KOPT-K1 (cell line): ENCODE results near the gene ATN1.
A peak's percentile ranks its signal among the peaks of the same experiment; 100 is the strongest.
"Not testable (repeated sequence)": the region's sequence is repeated elsewhere in the genome, so short reads cannot be mapped to it uniquely, and the experiment has no call there.

Source experiments
- H3K27ac ChIP-seq: fragments of 200-600 bp; sonication (generic); 2 replicates; pipeline ENCODE4 v1.5.1; 2016; ENCODE audit warnings: antibody characterized with exemption, mild to moderate bottlenecking, low read depth, low read length; ENCODE audit not compliant: poor library complexity, severe bottlenecking
- H3K36me3 ChIP-seq: fragments of 200-600 bp; sonication (generic); 2 replicates; pipeline ENCODE4 v1.5.1; 2017; ENCODE audit warnings: antibody characterized with exemption, mild to moderate bottlenecking, low read length, moderate library complexity; ENCODE audit not compliant: insufficient read depth
- H3K9me3 ChIP-seq: fragments of 200-600 bp; sonication (generic); 2 replicates; pipeline ENCODE4 v1.5.1; 2017; ENCODE audit warnings: antibody characterized with exemption, low read length, mild to moderate bottlenecking; ENCODE audit not compliant: insufficient read depth, poor library complexity, severe bottlenecking

ATN1 gene

DNA sequence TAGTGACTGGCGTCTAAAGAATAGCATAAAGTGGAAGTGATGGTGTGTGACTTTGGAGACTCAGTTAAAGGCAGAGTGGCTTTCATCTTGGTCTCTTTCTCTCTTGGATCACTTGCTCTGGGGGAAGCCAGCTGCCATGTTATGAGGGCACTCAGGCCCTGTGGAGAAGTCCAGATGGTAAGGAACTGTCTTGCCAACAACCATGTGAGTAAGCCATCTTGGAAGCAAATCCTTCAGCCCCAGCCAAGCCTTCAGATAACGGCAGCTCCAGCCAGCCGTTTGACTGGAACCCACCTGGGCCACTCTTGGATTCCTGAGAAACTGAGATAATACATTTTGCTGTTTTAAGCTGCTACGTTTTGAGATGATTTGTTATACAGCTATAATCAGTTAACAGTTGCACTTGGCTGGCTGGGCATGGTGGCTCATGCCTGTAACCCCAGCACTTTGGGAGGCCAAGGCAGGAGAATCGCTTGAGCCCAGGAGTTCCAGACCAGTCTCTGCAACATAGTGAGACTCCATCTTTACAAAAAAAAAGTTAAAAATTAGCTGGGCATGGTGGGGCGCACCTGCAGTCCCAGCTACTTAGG is 30.8 kb upstream of the ATN1 start:
- H3K36me3 ChIP-seq: no peaks in the 10 kb centered on the region
- H3K9me3 ChIP-seq: no peaks in the 10 kb centered on the region
- H3K27ac ChIP-seq: no peak overlapping the region

GRCh38 chr12:6899427-6899826 is 28.3 kb upstream of the ATN1 start:
- Histone ChIP-seq H3K36me3 (no peaks in the 10 kb centered on the region), H3K27ac (no peak overlapping the region), H3K9me3 (no peaks in the 10 kb centered on the region)

DNA sequence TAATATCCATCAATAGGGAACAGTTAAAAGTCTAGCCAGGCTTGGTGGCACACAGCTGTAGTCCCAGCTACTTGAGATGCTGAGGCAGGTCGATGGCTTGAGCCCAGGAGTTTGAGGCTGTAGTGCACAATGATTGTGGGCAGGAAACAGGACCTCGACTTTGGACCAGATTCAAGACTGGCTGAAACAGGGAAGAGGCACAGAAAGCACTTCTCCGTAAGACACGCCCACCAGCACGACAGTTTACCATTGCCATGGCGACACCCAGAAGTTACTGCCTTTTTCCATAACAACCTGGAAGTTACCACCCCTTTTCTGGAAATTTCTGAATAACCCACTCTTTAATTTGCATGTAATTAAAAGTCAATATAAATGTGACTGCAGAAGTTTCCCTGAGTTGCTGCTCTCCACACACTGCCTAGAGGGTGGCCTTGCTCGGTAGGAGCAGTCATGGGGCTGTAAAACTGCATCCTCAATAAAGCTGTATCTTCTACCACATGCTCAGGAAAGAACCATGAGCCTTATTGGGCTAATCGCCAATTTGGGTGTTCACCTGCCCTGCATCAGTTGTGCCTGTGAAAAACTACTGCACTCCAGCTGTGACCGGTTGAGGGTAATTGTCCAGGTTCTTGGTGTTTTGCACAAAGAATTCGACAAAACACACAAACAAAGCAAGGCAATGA is 27.8 kb upstream of the ATN1 start:
- Histone ChIP-seq H3K9me3 (no peaks in the 10 kb centered on the region), H3K36me3 (no peaks in the 10 kb centered on the region), H3K27ac (no peak overlapping the region)

- Histone ChIP-seq H3K36me3 (no peaks in the 10 kb centered on the region), H3K9me3 (no peaks in the 10 kb centered on the region), H3K27ac (no peak overlapping the region)
Measured at GRCh38 chr12:6902448-6902847, 25.3 kb upstream of the ATN1 start.

GRCh38 chr12:6903722-6904121 is 24.0 kb upstream of the ATN1 start:
- Histone ChIP-seq H3K27ac (no peak overlapping the region), H3K9me3 (no peaks in the 10 kb centered on the region), H3K36me3 (no peaks in the 10 kb centered on the region)

DNA sequence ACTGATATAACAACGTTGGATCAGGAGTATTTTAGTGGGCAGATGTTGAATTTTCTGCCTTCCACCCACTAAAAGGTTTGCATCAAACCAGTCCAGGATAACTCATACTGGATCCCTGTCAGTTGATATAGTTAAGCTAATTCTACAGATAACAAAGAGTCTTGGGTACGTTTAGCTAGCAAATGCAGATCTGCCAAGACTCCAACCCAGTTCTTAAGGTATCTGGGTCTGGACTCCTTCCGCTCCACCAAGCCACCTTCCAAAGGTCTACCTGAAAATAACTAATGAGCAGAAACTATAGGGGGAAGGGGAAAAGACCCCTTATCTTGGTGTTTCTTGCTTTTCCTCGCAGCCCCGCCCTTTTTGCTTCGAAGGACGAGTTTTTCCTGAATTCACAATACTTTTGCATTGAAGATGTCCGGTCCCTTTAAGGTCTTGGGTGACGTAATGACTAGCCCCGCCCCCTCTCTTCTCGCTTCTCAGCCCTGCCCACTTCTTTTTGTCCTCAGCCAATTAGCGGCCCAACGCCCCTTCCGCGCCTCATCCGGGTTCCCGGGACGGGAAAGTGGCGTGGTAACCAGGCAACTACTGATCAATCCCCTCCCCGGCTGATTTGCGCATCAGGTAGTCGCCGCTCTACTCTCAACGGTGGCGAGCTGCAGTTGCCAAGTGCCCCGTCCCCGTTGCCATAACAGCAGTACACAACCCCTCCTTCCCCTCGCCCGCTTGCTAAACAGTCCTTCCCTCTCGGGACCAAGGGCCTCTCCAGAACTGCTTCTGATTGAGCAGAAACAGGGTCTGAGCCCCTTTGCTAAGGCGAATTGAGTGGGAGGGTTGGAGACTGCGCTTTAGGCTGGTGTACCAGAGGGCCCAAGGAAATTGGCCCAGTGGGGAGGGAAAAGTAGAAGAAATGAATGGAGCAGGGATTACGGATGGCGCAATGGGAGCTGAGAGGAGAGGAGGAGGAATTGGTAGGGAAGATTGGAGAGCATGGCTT is 23.2 kb upstream of the ATN1 start, which contains the start of gene LRRC23:
LRRC23 (plus strand) TSS at position 543 of the 997 bp plus-strand sequence. CDS start 812 bp downstream, outside the sequence.
- Histone ChIP-seq H3K9me3 (no peaks in the 10 kb centered on the region), H3K27ac (peak within 1 kb of the TSS; percentile 50), H3K36me3 (no peaks in the 10 kb centered on the region)

- peak overlapping the region; percentile 50 for H3K27ac ChIP-seq
- no peaks in the 10 kb centered on the region for H3K9me3 ChIP-seq
- no peaks in the 10 kb centered on the region for H3K36me3 ChIP-seq
Measured at GRCh38 chr12:6905414-6906040, 22.2 kb upstream of the ATN1 start.

DNA sequence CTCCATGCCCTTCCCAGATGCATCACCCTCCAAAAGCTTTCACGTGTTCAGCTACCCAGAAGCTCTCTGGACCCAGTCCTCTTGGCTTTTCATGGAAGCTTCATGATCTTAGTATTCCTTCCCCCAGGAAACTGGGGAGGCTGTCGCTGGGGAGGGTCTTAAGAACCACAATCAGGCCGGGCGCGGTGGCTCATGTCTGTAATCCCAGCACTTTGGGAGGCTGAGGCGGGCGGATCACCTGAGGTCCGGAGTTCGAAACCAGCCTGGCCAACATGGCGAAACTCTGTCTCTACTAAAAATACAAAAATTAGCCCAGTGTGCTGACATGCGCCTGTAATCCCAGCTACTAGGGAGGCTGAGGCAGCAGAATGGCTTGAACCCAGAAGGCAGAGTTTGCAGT is 19.6 kb upstream of the ATN1 start:
- not testable (repeated sequence) for H3K27ac ChIP-seq, H3K36me3 ChIP-seq, H3K9me3 ChIP-seq

DNA sequence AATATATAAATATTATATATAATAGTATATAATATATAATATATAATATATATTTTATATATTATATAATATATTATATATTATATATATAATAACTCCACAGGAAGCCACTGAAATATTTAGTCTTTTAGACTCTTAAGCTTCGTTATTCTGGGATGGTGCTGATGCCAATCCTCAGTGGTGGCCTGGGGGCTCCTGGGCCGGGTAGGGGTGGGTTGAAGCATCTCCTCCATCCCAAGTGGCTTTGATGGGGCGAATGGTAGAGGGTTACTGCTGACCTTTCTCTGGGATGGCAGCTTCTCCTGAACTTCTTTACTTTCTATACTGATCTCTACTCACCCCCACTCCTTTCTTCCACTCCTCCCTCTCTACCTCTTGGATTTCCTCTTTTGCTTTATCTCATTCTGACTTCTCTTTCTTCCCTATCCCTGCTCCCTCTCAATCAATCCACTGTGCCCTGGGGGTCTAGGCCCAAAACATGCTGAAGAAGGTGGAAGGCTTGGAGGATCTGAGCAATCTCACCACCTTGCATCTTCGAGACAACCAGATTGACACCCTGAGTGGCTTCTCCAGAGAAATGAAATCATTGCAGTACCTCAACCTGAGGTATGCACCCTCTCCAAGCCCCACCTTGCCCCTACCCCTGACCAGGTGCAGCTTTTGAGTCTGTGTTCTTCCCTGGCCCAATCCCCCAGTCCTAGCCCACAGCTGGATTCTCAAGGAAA is 18.2 kb upstream of the ATN1 start:
- H3K27ac ChIP-seq: no peak overlapping the region
- no peaks in the 10 kb centered on the region for H3K36me3 ChIP-seq
- H3K9me3 ChIP-seq: no peaks in the 10 kb centered on the region

DNA sequence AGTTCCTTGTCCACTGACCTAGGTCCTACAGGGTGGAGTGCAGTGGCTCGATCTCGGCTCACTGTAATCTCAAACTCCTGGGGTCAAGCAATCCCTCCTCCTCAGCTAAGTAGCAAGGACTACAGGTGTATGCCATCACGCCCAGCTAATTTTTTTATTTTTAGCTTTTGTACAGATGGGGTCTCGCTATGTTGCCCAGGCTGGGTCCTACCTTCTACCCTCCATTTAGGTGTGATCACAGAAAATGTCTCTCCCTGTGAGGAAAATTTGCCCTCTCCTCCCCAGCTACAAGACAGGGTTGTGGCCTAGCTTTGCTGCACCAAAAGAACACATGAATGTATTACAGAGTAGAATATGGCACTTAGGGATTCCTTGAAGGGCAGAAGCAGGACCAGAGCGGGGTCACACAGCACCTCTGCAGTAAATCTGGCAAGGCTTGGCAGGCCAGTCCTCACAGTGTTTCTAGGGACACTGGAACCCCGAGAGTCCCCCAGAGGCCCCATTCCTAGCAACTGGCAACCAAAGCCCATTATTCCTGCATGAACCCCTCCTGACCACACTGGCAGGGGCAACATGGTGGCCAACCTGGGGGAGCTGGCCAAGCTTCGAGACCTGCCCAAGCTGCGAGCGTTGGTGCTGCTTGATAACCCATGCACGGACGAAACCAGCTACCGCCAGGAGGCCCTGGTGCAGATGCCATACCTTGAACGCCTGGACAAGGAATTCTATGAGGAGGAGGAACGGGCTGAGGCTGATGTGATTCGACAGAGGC is 15.4 kb upstream of the ATN1 start:
- H3K36me3 ChIP-seq: peaks cover 16% of the 10 kb centered on the region

DNA sequence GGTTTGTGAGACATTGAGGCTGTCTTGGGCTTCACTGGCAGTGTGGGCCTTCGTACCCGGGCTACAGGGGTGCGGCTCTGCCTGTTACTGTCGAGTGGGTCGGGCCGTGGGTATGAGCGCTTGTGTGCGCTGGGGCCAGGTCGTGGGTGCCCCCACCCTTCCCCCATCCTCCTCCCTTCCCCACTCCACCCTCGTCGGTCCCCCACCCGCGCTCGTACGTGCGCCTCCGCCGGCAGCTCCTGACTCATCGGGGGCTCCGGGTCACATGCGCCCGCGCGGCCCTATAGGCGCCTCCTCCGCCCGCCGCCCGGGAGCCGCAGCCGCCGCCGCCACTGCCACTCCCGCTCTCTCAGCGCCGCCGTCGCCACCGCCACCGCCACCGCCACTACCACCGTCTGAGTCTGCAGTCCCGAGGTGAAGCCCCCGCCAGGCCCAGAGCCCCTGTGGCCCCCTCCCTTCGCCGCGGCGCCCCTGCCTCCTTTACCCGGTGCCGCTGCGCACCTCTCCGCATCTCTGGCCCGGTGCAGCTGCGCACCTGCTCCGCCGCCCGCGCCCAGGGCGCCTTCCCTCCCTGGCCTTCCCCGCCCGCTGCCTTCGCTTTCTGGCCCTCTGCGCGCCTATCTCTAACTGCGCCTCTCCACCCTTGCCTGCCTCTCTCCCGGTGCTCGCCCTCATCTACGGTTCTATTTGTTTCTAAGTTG is 13.4 kb upstream of the ATN1 start, which contains the start of gene ENO2:
ENO2 (plus strand) TSS at position 335 of the 701 bp plus-strand sequence. CDS start 1,253 bp downstream, outside the sequence.
- H3K9me3 ChIP-seq: no peaks in the 10 kb centered on the region
- peak within 1 kb of the TSS; percentile 51 for H3K27ac ChIP-seq
- peaks cover 34% of the 10 kb centered on the region for H3K36me3 ChIP-seq

More for the DNA sequence above, 15.4 kb upstream of the ATN1 start:
- Histone ChIP-seq H3K9me3 (no peaks in the 10 kb centered on the region), H3K27ac (no peak overlapping the region)

DNA sequence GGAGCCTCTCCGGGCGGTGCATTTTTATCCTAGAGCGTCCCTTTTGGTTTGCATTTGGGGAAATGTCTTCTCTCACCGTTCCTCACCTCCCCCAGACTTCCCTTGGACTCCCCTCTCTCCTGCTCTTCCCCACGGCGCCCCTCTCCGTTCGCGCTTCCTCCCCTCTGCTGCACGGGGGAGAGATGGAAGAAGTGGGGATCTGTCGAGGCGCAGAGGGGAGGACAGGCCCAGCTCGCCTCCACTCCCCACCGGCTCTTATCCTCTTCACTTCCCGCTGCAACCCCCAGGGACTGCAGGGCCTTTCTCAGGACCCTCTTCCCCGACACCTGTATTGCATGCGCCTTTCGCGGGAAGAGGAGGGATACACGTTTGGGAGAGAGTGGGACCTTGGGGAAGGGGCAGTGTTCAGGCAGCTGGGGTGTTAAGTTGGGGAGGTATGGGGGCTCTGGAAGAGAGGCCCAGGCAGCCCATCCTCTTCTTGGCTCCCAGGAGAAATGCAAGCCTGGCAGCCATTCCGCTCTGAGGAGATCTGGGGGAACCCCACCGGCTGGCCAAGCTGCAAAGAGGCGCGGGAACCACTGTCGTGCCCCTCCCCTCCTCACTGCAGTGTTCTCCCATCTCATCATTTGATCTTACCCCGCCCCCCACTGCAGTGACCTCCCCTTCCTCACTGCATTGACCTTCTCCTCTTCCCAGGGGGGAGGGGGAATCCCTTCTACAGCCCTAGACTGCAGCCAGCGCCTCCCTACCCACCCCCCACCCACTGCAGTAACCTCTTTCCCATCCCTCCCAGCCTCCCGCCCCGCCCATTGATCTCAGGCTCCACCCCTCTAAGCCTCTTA is 12.6 kb upstream of the ATN1 start:
- peak overlapping the region; percentile 51 for H3K27ac ChIP-seq
- H3K9me3 ChIP-seq: no peaks in the 10 kb centered on the region
- peaks cover 41% of the 10 kb centered on the region for H3K36me3 ChIP-seq
